ENCODE data around the gene PKM. TPM values are rescaled to one million over a fixed set of nuclear protein-coding genes. Genes with fewer than 3 reads are reported as not detected.

Gene PKM
- total and polyA plus RNA-seq, 4 donors: 12.9 to 61.2 (median 29.7) TPM

DNA sequence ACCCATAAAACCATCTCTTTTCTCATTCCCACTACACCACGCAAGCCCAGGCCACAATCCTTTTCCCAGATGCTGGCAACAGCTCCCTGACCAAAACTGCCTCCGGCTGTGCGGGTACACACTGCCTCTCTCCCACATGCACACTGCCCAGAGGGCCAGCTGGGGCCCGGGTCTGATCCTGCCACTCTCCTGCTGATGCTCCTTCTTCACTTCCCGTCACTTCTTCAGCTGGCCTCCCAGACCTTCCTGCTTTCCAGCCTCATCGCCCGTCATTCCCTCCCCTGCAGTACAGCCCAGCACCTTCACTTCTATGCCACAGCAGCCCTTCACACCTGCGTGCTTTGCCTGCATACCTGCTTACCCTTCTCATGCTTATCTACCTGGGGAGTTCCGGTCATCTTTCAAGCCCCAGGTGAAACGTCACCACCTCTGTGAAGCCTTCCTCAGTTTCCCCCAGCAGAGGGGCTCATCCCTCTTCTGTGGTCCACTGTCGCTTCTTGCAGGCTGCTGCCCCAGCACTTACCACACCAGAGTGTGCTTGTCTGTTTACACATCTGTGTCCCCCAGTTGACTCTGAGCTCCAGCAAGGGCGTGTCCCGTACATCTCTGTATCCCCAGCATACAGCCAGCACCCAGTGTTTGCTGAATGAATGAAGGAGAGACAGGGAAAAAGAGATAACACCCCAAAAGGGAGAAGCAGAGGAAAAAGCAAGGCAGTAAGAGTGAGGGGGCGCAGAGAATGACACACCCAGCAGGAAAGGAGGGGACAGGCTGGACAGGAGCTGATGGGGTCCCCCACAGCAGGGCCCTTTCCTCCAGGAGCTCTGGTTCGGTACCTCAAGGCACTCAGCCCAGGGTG lies 55.6 kb downstream of the PKM start:
- no peak overlapping the region for H3K4me3 ChIP-seq (ENCODE audit: low read depth in 1 of 3, low read length in 3 of 3)
- no peaks in the 10 kb centered on the region for H3K36me3 ChIP-seq (ENCODE audit: control insufficient read depth in 4 of 4, insufficient read depth in 3 of 4, low read depth in 1 of 4, low read length in 3 of 4)
- H3K9ac ChIP-seq (ENCODE audit: low read depth in 1 of 2, low read length in 2 of 2): no peak overlapping the region
- 79% methylated on average over 15 of the region's 15 CpGs for WGBS
- TF ChIP-seq, protein P1, sequence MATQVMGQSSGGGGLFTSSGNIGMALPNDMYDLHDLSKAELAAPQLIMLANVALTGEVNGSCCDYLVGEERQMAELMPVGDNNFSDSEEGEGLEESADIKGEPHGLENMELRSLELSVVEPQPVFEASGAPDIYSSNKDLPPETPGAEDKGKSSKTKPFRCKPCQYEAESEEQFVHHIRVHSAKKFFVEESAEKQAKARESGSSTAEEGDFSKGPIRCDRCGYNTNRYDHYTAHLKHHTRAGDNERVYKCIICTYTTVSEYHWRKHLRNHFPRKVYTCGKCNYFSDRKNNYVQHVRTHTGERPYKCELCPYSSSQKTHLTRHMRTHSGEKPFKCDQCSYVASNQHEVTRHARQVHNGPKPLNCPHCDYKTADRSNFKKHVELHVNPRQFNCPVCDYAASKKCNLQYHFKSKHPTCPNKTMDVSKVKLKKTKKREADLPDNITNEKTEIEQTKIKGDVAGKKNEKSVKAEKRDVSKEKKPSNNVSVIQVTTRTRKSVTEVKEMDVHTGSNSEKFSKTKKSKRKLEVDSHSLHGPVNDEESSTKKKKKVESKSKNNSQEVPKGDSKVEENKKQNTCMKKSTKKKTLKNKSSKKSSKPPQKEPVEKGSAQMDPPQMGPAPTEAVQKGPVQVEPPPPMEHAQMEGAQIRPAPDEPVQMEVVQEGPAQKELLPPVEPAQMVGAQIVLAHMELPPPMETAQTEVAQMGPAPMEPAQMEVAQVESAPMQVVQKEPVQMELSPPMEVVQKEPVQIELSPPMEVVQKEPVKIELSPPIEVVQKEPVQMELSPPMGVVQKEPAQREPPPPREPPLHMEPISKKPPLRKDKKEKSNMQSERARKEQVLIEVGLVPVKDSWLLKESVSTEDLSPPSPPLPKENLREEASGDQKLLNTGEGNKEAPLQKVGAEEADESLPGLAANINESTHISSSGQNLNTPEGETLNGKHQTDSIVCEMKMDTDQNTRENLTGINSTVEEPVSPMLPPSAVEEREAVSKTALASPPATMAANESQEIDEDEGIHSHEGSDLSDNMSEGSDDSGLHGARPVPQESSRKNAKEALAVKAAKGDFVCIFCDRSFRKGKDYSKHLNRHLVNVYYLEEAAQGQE (IDR thresholded peaks at IDR 0.05): no peak
- TF ChIP-seq HNF4G (IDR thresholded peaks at IDR 0.05) (no peak), GABPA (IDR thresholded peaks at IDR 0.05 in 1 of 2, conservative IDR thresholded peaks at IDR 0.05 in 1 of 2) (no peak)
- TF ChIP-seq, protein P2, sequence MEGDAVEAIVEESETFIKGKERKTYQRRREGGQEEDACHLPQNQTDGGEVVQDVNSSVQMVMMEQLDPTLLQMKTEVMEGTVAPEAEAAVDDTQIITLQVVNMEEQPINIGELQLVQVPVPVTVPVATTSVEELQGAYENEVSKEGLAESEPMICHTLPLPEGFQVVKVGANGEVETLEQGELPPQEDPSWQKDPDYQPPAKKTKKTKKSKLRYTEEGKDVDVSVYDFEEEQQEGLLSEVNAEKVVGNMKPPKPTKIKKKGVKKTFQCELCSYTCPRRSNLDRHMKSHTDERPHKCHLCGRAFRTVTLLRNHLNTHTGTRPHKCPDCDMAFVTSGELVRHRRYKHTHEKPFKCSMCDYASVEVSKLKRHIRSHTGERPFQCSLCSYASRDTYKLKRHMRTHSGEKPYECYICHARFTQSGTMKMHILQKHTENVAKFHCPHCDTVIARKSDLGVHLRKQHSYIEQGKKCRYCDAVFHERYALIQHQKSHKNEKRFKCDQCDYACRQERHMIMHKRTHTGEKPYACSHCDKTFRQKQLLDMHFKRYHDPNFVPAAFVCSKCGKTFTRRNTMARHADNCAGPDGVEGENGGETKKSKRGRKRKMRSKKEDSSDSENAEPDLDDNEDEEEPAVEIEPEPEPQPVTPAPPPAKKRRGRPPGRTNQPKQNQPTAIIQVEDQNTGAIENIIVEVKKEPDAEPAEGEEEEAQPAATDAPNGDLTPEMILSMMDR (IDR thresholded peaks at IDR 0.05; ENCODE audit: low read depth, low read length, missing input control): no peak
- no peaks in the 10 kb centered on the region for H3K9me3 ChIP-seq (ENCODE audit: control insufficient read depth in 4 of 4, low read length in 3 of 4)
- no peaks in the 10 kb centered on the region for H3K4me1 ChIP-seq (ENCODE audit: control insufficient read depth in 4 of 4, insufficient read depth in 4 of 4, low read length in 3 of 4)
- DNase-seq (ENCODE audit: low spot score): no peak
- no peak overlapping the region for H3K27ac ChIP-seq (ENCODE audit: low read depth in 1 of 2, low read length in 2 of 2)
- H3K27me3 ChIP-seq (ENCODE audit: control insufficient read depth in 4 of 4, insufficient read depth in 4 of 4, low read length in 3 of 4): peaks cover 0 to 8% (median 0%) of the 10 kb centered on the region in 4 donors

DNA sequence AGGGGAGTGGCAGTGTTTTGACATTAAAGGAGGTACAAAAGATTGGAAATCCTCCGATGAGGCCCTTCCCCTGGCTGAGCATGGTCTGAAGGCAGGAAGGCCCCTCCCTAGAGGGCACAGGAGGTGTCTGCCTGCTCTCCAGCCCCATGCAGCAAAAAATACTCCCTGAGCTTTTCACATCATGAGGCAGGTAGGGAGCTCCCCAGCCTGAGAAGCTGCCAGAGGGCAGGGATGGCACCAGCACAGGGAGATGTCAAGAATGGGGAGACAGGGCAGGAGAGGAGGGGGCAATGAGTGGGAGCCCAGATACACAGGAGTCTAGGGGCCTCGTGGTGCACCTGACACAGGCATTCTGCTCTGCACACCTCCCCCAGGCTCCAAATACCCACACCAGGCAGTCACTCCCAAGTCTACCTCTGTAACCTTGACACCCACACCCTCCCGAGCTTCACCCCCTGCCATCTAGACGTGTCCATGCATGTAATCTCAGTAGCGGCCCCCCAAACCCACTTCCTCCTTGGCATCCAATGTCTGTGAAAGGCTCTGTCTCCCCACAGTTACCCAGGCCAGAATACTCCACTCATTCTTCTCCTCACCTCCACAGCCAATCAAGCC lies 56.3 kb downstream of the PKM start:
- DNase-seq (ENCODE audit: low spot score): no peak
- Histone ChIP-seq H3K9me3 (ENCODE audit: control insufficient read depth in 4 of 4, low read length in 3 of 4) (no peaks in the 10 kb centered on the region), H3K9ac (ENCODE audit: low read depth in 1 of 2, low read length in 2 of 2) (no peak overlapping the region), H3K4me1 (ENCODE audit: control insufficient read depth in 4 of 4, insufficient read depth in 4 of 4, low read length in 3 of 4) (no peaks in the 10 kb centered on the region), H3K27ac (ENCODE audit: low read depth in 1 of 2, low read length in 2 of 2) (no peak overlapping the region), H3K4me3 (ENCODE audit: low read depth in 1 of 3, low read length in 3 of 3) (no peak overlapping the region), H3K27me3 (ENCODE audit: control insufficient read depth in 4 of 4, insufficient read depth in 4 of 4, low read length in 3 of 4) (peaks cover 0 to 8% (median 0%) of the 10 kb centered on the region in 4 donors), H3K36me3 (ENCODE audit: control insufficient read depth in 4 of 4, insufficient read depth in 3 of 4, low read depth in 1 of 4, low read length in 3 of 4) (no peaks in the 10 kb centered on the region)
- no peak for TF ChIP-seq TAF1 (conservative IDR thresholded peaks at IDR 0.05)
- TF ChIP-seq NR2F2 (IDR thresholded peaks at IDR 0.05): no peak
- 70% methylated on average over 5 of the region's 5 CpGs for WGBS

DNA sequence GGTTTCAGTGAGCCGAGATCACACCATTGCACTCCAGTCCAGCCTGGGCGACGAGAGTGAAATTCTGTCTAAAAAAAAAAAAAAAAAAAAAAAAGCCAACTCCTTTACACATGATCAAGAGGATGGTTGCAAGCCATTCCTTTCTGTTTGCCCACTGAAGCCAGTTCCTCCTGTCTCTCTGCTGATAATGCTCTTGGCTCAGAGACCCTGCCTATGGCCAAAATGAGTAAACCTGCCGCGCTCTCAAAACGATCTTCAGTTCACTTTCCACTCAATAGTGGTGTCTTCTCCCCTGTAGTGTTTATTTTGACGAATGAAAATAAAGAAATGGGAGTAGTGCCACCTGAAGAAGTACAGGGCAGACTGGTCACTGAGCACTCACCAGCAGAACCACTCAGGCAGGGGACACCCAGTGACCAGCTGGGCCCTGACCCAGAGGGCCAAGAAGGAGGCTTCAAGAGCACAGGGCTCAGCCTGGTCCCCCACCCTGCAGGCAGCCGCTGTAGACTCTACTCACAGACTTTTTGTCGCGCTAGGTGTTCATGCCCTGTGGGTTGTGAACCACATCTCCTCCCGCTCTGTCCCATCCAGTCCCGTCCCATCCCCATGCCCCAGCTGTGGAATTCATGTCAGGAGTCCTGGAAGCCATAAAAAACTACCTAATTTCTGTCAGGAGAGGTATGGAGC lies 57.0 kb downstream of the PKM start:
- 90% methylated on average over 12 of the region's 12 CpGs for WGBS
- no peak overlapping the region for H3K27ac ChIP-seq (ENCODE audit: low read depth in 1 of 2, low read length in 2 of 2)
- no peaks in the 10 kb centered on the region for H3K36me3 ChIP-seq (ENCODE audit: control insufficient read depth in 4 of 4, insufficient read depth in 3 of 4, low read depth in 1 of 4, low read length in 3 of 4)
- no peak for DNase-seq (ENCODE audit: low spot score)
- no peak overlapping the region for H3K4me3 ChIP-seq (ENCODE audit: low read depth in 1 of 3, low read length in 3 of 3)
- H3K4me1 ChIP-seq (ENCODE audit: control insufficient read depth in 4 of 4, insufficient read depth in 4 of 4, low read length in 3 of 4): no peaks in the 10 kb centered on the region
- H3K27me3 ChIP-seq (ENCODE audit: control insufficient read depth in 4 of 4, insufficient read depth in 4 of 4, low read length in 3 of 4): peaks cover 0 to 8% (median 0%) of the 10 kb centered on the region in 4 donors
- H3K9me3 ChIP-seq (ENCODE audit: control insufficient read depth in 4 of 4, low read length in 3 of 4): no peaks in the 10 kb centered on the region
- no peak overlapping the region for H3K9ac ChIP-seq (ENCODE audit: low read depth in 1 of 2, low read length in 2 of 2)
- no peak for TF ChIP-seq HNF4G (IDR thresholded peaks at IDR 0.05)
- no peak for TF ChIP-seq GABPA (IDR thresholded peaks at IDR 0.05 in 1 of 2, conservative IDR thresholded peaks at IDR 0.05 in 1 of 2)
- no peak for TF ChIP-seq FOXA1 (IDR thresholded peaks at IDR 0.05)
- no peak for TF ChIP-seq EGR1 (IDR thresholded peaks at IDR 0.05; ENCODE audit: low read depth in 2 of 2)
- TF ChIP-seq, protein P2 (IDR thresholded peaks at IDR 0.05; ENCODE audit: low read depth, low read length, missing input control): no peak
- TF ChIP-seq HNF4A (conservative IDR thresholded peaks at IDR 0.05): no peak
- no peak for TF ChIP-seq SP1 (IDR thresholded peaks at IDR 0.05)
- TF ChIP-seq, protein P1 (IDR thresholded peaks at IDR 0.05): no peak
- TF ChIP-seq FOXA2 (IDR thresholded peaks at IDR 0.05): no peak
- TF ChIP-seq RAD21 (IDR thresholded peaks at IDR 0.05): no peak
- TF ChIP-seq NR2F2 (IDR thresholded peaks at IDR 0.05): no peak
